Measurements from ENCODE around the gene MRPS11.
"Not testable (repeated sequence)": the region's sequence is repeated elsewhere in the genome, so short reads cannot be mapped to it uniquely, and the experiment has no call there.

Gene MRPS11

GRCh38 chr15:88467073-88467934, at the start of gene MRPS11, which contains the start of gene MRPL46:
TSS of gene MRPS11 (plus strand) at chr15:88467708. CDS start at chr15:88467718, 10 bp downstream.
TSS of gene MRPL46 (minus strand) at chr15:88467388. CDS start at chr15:88467377, 11 bp downstream.
- DNase-seq (ENCODE audit: low read depth): peak; percentile 74

- DNase-seq (ENCODE audit: low read depth): no peak
Observed at GRCh38 chr15:88419830-88420229, 47.7 kb upstream of the MRPS11 start.

GRCh38 chr15:88423331-88423730, 44.2 kb upstream of the MRPS11 start:
- no peak for DNase-seq (ENCODE audit: low read depth)

GRCh38 chr15:88426304-88426703, 41.2 kb upstream of the MRPS11 start:
- DNase-seq (ENCODE audit: low read depth): no peak

- DNase-seq (ENCODE audit: low read depth): no peak
Observed at GRCh38 chr15:88428053-88428452, 39.5 kb upstream of the MRPS11 start.

- no peak for DNase-seq (ENCODE audit: low read depth)
Observed at GRCh38 chr15:88428805-88429605, 38.5 kb upstream of the MRPS11 start.

- no peak for DNase-seq (ENCODE audit: low read depth)
Observed at GRCh38 chr15:88430051-88430450, 37.5 kb upstream of the MRPS11 start.

- DNase-seq (ENCODE audit: low read depth): no peak
Observed at GRCh38 chr15:88431441-88431840, 36.1 kb upstream of the MRPS11 start.

- no peak for DNase-seq (ENCODE audit: low read depth)
Observed at GRCh38 chr15:88433046-88433685, 34.3 kb upstream of the MRPS11 start.

GRCh38 chr15:88434106-88434505, 33.4 kb upstream of the MRPS11 start:
- not testable (repeated sequence) for DNase-seq (ENCODE audit: low read depth)

GRCh38 chr15:88438181-88438580, 29.3 kb upstream of the MRPS11 start:
- no peak for DNase-seq (ENCODE audit: low read depth)

- no peak for DNase-seq (ENCODE audit: low read depth)
Observed at GRCh38 chr15:88440021-88440420, 27.5 kb upstream of the MRPS11 start.

GRCh38 chr15:88441076-88441730, 26.3 kb upstream of the MRPS11 start:
- DNase-seq (ENCODE audit: low read depth): no peak

GRCh38 chr15:88447206-88447605, 20.3 kb upstream of the MRPS11 start:
- no peak for DNase-seq (ENCODE audit: low read depth)

- no peak for DNase-seq (ENCODE audit: low read depth)
Observed at GRCh38 chr15:88447741-88448140, 19.8 kb upstream of the MRPS11 start.

- no peak for DNase-seq (ENCODE audit: low read depth)
Observed at GRCh38 chr15:88448991-88449461, 18.5 kb upstream of the MRPS11 start.

GRCh38 chr15:88449581-88449980, 17.9 kb upstream of the MRPS11 start:
- no peak for DNase-seq (ENCODE audit: low read depth)

GRCh38 chr15:88450125-88450798, 17.2 kb upstream of the MRPS11 start:
- DNase-seq (ENCODE audit: low read depth): peak; percentile 36

GRCh38 chr15:88453651-88454050, 13.9 kb upstream of the MRPS11 start:
- DNase-seq (ENCODE audit: low read depth): no peak

- DNase-seq (ENCODE audit: low read depth): no peak
Observed at GRCh38 chr15:88454236-88454635, 13.3 kb upstream of the MRPS11 start.
